Activated CD8-positive, alpha-beta memory T cell treated with anti-CD3 and anti-CD28 coated beads, Interleukin-2, amount 50 U/mL, for 48 hours (primary cell): ENCODE results near the gene PLD4.
"Not testable (repeated sequence)": the region's sequence is repeated elsewhere in the genome, so short reads cannot be mapped to it uniquely, and the experiment has no call there.

Experiments used
- DNase-seq: peaks from one replicate; pipeline ENCODE4 v3.0.0-alpha.2; 2020

Gene PLD4

GRCh38 chr14:104942586-104942985, 17.9 kb downstream of the PLD4 start:
- DNase-seq, result no peak

GRCh38 chr14:104943216-104944015, 18.7 kb downstream of the PLD4 start:
- not testable (repeated sequence) for DNase-seq

- not testable (repeated sequence) for DNase-seq
Observed at GRCh38 chr14:104944016-104944308, 19.3 kb downstream of the PLD4 start.

GRCh38 chr14:104944436-104945205, 19.9 kb downstream of the PLD4 start:
- DNase-seq, result not testable (repeated sequence)

- not testable (repeated sequence) for DNase-seq
Observed at GRCh38 chr14:104945266-104945665, 20.6 kb downstream of the PLD4 start.

GRCh38 chr14:104945986-104946965, 21.6 kb downstream of the PLD4 start:
- not testable (repeated sequence) for DNase-seq

- not testable (repeated sequence) for DNase-seq
Observed at GRCh38 chr14:104947201-104947600, 22.5 kb downstream of the PLD4 start.

GRCh38 chr14:104947881-104948735, 23.4 kb downstream of the PLD4 start:
- DNase-seq, result not testable (repeated sequence)

GRCh38 chr14:104948736-104949031, 24.0 kb downstream of the PLD4 start:
- DNase-seq, result no peak

- not testable (repeated sequence) for DNase-seq
Observed at GRCh38 chr14:104949406-104949955, 24.8 kb downstream of the PLD4 start.

- DNase-seq, result no peak
Observed at GRCh38 chr14:104950021-104950420, 25.3 kb downstream of the PLD4 start.

GRCh38 chr14:104950701-104951100, 26.0 kb downstream of the PLD4 start:
- not testable (repeated sequence) for DNase-seq

GRCh38 chr14:104951863-104952657, 27.4 kb downstream of the PLD4 start:
- not testable (repeated sequence) for DNase-seq

- no peak for DNase-seq
Observed at GRCh38 chr14:104953097-104953496, 28.4 kb downstream of the PLD4 start.

GRCh38 chr14:104953896-104954656, 29.4 kb downstream of the PLD4 start:
- no peak for DNase-seq

- DNase-seq, result no peak
Observed at GRCh38 chr14:104954746-104955395, 30.2 kb downstream of the PLD4 start.

- DNase-seq, result no peak
Observed at GRCh38 chr14:104955396-104955770, 30.7 kb downstream of the PLD4 start.

GRCh38 chr14:104956290-104956890, 31.7 kb downstream of the PLD4 start:
- DNase-seq, result no peak
